ENCODE measurements around the gene CDK19. TPM values are rescaled to one million over a fixed set of nuclear protein-coding genes. Genes with fewer than 3 reads are reported as not detected.

Gene CDK19
- total RNA-seq, 1 experiment from 2014 or later, result 7.0 TPM

DNA sequence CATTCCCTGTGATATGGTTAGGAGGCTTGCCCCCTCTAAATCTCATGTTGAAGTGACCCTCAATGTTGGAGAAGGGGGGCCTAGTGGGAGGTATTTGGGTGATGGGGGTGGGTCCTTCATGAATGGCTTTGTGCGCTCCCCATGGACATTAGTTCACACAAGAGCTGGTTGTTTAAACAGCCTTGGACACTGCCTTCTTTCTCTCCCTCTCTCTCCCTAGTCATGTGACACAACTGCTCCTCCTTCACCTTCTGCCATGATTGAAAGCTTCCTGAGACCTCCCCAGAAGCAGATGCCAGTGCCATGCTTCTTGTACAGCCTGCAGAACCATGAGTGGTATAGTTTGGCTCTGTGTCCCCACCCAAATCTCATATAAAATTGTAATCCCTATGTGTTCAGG, 221.6 kb downstream of the CDK19 start:
- H4K91ac ChIP-seq (ENCODE audit: insufficient read length, low read depth, low read length), result no peak overlapping the region
- H3K4me2 ChIP-seq (ENCODE audit: insufficient read depth, insufficient read length, low read length), result no peak overlapping the region
- H4K8ac ChIP-seq (replicated peaks; ENCODE audit: insufficient read length, low read depth, low read length), result no peak overlapping the region
- no peak overlapping the region for H3K23ac ChIP-seq (ENCODE audit: insufficient read length, low read depth, low read length)
- no peak overlapping the region for H3K9ac ChIP-seq (ENCODE audit: extremely low read depth, insufficient read length, low read length)
- H2BK120ac ChIP-seq (ENCODE audit: low read depth, low read length, poor library complexity, severe bottlenecking), result no peak overlapping the region
- H3K79me2 ChIP-seq (ENCODE audit: insufficient read depth, low read length), result no peaks in the 10 kb centered on the region
- H3K9me3 Mint-ChIP-seq, result no peaks in the 10 kb centered on the region; a peak in 2 of 5 replicates
- no peak overlapping the region for H2BK12ac ChIP-seq (ENCODE audit: insufficient read length, low read depth, low read length)
- no peak for TF ChIP-seq CTCF (conservative IDR thresholded peaks at IDR 0.05)
- no peak overlapping the region for H3K18ac ChIP-seq (ENCODE audit: insufficient read length, low read depth, low read length)
- no peak overlapping the region for H2AK5ac ChIP-seq (ENCODE audit: insufficient read length, low read length)
- no peaks in the 10 kb centered on the region for H3K9me3 ChIP-seq (ENCODE audit: control insufficient read depth, low read depth, low read length)
- no peak overlapping the region for H2BK5ac ChIP-seq (ENCODE audit: insufficient read length, low read length)
- H3K36me3 Mint-ChIP-seq (ENCODE audit: insufficient read depth in 1 of 3, low read depth in 3 of 3), result no peaks in the 10 kb centered on the region
- H3K27ac ChIP-seq (ENCODE audit: insufficient read length, low read depth, low read length), result no peak overlapping the region
- no peak overlapping the region for H3K56ac ChIP-seq (ENCODE audit: insufficient read length, low read depth, low read length)
- H3K4me1 Mint-ChIP-seq, result peaks cover 2 to 3% of the 10 kb centered on the region in 2 experiments; a peak in 2 of 4 replicates
- H3K27me3 ChIP-seq (ENCODE audit: insufficient read depth, low read length), result no peaks in the 10 kb centered on the region
- H3K4ac ChIP-seq (ENCODE audit: low read depth, low read length), result no peak overlapping the region
- WGBS (ENCODE audit: extremely low coverage, insufficient read length, low lambda C conversion rate), result no CpG with 5 or more reads among the region's 1 CpG
- no peak overlapping the region for H3K14ac ChIP-seq (ENCODE audit: insufficient read depth, low read length)
- H3T11ph ChIP-seq (ENCODE audit: low read length), result no peak overlapping the region
- no peaks in the 10 kb centered on the region for H3K23me2 ChIP-seq (ENCODE audit: insufficient read length, low read depth, low read length, poor library complexity, severe bottlenecking)
- DNase-seq, result no peak
- no peak overlapping the region for H2BK15ac ChIP-seq (ENCODE audit: low read depth, low read length)
- no peak overlapping the region for H2BK20ac ChIP-seq (ENCODE audit: low read depth, low read length, poor library complexity, severe bottlenecking)
- no peaks in the 10 kb centered on the region for H4K20me1 ChIP-seq (ENCODE audit: control insufficient read depth, insufficient read depth, insufficient read length)
- no peaks in the 10 kb centered on the region for H3K4me1 ChIP-seq (ENCODE audit: insufficient read depth, low read length)
- H3K27me3 Mint-ChIP-seq (ENCODE audit: low read depth), result no peaks in the 10 kb centered on the region; the same call in 1 of the 2 replicates
- H3K4me3 Mint-ChIP-seq, result no peak overlapping the region
- no peak overlapping the region for H4K5ac ChIP-seq (ENCODE audit: insufficient read length, low read depth, low read length)
- H2AFZ ChIP-seq (ENCODE audit: low read length), result no peak overlapping the region
- H3K79me1 ChIP-seq (ENCODE audit: insufficient read depth, low read depth, low read length, poor library complexity, severe bottlenecking), result no peaks in the 10 kb centered on the region
- H3K27ac Mint-ChIP-seq, result no peak overlapping the region

Data from H9 (cell line).